Measurements from ENCODE around the gene JMJD6.

- no peak for TF ChIP-seq REST (IDR thresholded peaks at IDR 0.05; ENCODE audit: low read depth)
- no peak for TF ChIP-seq YY1 (IDR thresholded peaks at IDR 0.05; ENCODE audit: low read depth)
- TF ChIP-seq RAD21 (IDR thresholded peaks at IDR 0.05; ENCODE audit: low read depth) = no peak
- TF ChIP-seq EGR1 (IDR thresholded peaks at IDR 0.05) = no peak
- TF ChIP-seq FOXM1 (IDR thresholded peaks at IDR 0.05; ENCODE audit: borderline replicate concordance, low read depth) = no peak
- TF ChIP-seq CEBPB (IDR thresholded peaks at IDR 0.05) = no peak
- no peak for TF ChIP-seq EP300 (IDR thresholded peaks at IDR 0.05; ENCODE audit: borderline replicate concordance)
- TF ChIP-seq TAF1 (IDR thresholded peaks at IDR 0.05; ENCODE audit: low read depth) = no peak
- TF ChIP-seq, protein P1, sequence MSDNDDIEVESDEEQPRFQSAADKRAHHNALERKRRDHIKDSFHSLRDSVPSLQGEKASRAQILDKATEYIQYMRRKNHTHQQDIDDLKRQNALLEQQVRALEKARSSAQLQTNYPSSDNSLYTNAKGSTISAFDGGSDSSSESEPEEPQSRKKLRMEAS (IDR thresholded peaks at IDR 0.05) = no peak
- TF ChIP-seq TEAD4 (IDR thresholded peaks at IDR 0.05) = no peak
- TF ChIP-seq ZBTB7A (IDR thresholded peaks at IDR 0.05; ENCODE audit: low read depth) = no peak
- no peak for TF ChIP-seq USF1 (IDR thresholded peaks at IDR 0.05)
- no peak for TF ChIP-seq TCF12 (IDR thresholded peaks at IDR 0.05; ENCODE audit: low read depth)
These were observed 26.2 kb downstream of the JMJD6 start for GRCh38 chr17:76700270-76700616.

Data from Ishikawa (cell line).